Keratinocyte (primary cell): ENCODE measurements around the gene GRM5. TPM values are rescaled to one million over a fixed set of nuclear protein-coding genes. Genes with fewer than 3 reads are reported as not detected.

ENCODE experiments used
- DNase-seq: peaks from one replicate; pipeline ENCODE4 v3.0.0-alpha.2; 2011; ENCODE audit warnings: low read depth, missing footprints, low spot score
- FAIRE-seq: peaks from 2 replicates; lab custom pipeline; 2011; peaks lifted over from hg19 to GRCh38; lab: Jason Lieb, UNC
- H2AFZ ChIP-seq: 2 replicates; pipeline ENCODE4 v1.6.0; 2012; ENCODE audit warnings: low read length, control low read depth, inconsistent platforms; ENCODE audit not compliant: control insufficient read depth
- H3K27ac ChIP-seq: 2 replicates; pipeline ENCODE4 v1.5.1; 2011; ENCODE audit warnings: low read length; ENCODE audit not compliant: control insufficient read depth, insufficient read depth
- H3K27me3 ChIP-seq: 3 replicates; pipeline ENCODE4 v1.6.0; 2011; ENCODE audit warnings: low read length; ENCODE audit not compliant: control insufficient read depth, insufficient read depth; ENCODE audit errors: extremely low read depth
- H3K36me3 ChIP-seq, 2 experiments: 2 replicates in 1 of 2; 3 replicates in 1 of 2; pipeline ENCODE4 v1.5.1; 2011; ENCODE audit warnings: low read length in 2 of 2, mild to moderate bottlenecking in 1 of 2; ENCODE audit not compliant: control insufficient read depth in 2 of 2, insufficient read depth in 2 of 2; ENCODE audit errors: extremely low read depth in 1 of 2
- H3K4me1 ChIP-seq: 3 replicates; pipeline ENCODE4 v1.5.1; 2011; ENCODE audit warnings: low read length; ENCODE audit not compliant: control insufficient read depth, insufficient read depth; ENCODE audit errors: extremely low read depth
- H3K4me2 ChIP-seq: 3 replicates; pipeline ENCODE4 v1.6.0; 2011; ENCODE audit warnings: low read depth, low read length; ENCODE audit not compliant: control insufficient read depth, insufficient read depth; ENCODE audit errors: extremely low read depth
- H3K4me3 ChIP-seq, 3 experiments: fragments of 200-600 bp in 1 of 3; sonication (generic) in 1 of 3; 2 replicates in 2 of 3; 3 replicates in 1 of 3; pipeline ENCODE4 v1.5.1; 2011 to 2016; ENCODE audit warnings: low read length in 3 of 3, mild to moderate bottlenecking in 3 of 3, control low read depth in 2 of 3, inconsistent platforms in 1 of 3, low read depth in 1 of 3, mixed read lengths in 1 of 3, mixed run types in 1 of 3, moderate library complexity in 1 of 3; ENCODE audit not compliant: control insufficient read depth in 2 of 3, insufficient read depth in 2 of 3; ENCODE audit errors: extremely low read depth in 1 of 3
- H3K79me2 ChIP-seq: 2 replicates; pipeline ENCODE4 v1.6.0; 2012; ENCODE audit warnings: low read length; ENCODE audit not compliant: control insufficient read depth, insufficient read depth
- H3K9ac ChIP-seq: 3 replicates; pipeline ENCODE4 v1.6.0; 2011; ENCODE audit warnings: low read length; ENCODE audit not compliant: control insufficient read depth, insufficient read depth; ENCODE audit errors: extremely low read depth
- H3K9me1 ChIP-seq: 3 replicates; pipeline ENCODE4 v1.6.0; 2011; ENCODE audit warnings: low read length; ENCODE audit not compliant: control insufficient read depth, insufficient read depth; ENCODE audit errors: extremely low read depth
- H3K9me3 ChIP-seq: 2 replicates; pipeline ENCODE4 v1.5.1; 2012; ENCODE audit warnings: low read depth, low read length; ENCODE audit not compliant: control insufficient read depth
- H4K20me1 ChIP-seq: 3 replicates; pipeline ENCODE4 v1.6.0; 2011; ENCODE audit warnings: low read length; ENCODE audit not compliant: control insufficient read depth, insufficient read depth; ENCODE audit errors: extremely low read depth
- CTCF ChIP-seq, 3 experiments: IDR thresholded peaks in 1 of 3; conservative IDR thresholded peaks in 1 of 3; optimal IDR thresholded peaks in 1 of 3; 2 replicates in 2 of 3; 3 replicates in 1 of 3; pipeline versions ENCODE3 to v1.5.1; 2011; ENCODE audit warnings: low read length in 3 of 3, mild to moderate bottlenecking in 3 of 3, moderate library complexity in 2 of 3, control low read depth in 1 of 3, inconsistent platforms in 1 of 3; ENCODE audit not compliant: insufficient read depth in 2 of 3; ENCODE audit errors: extremely low read depth in 1 of 3
- EZH2 ChIP-seq: IDR thresholded peaks from one replicate; pipeline ENCODE4 v1.6.1; 2012; ENCODE audit warnings: inconsistent platforms, mild to moderate bottlenecking, low read length, moderate library complexity
- dilution Hi-C: fragments of 300-500 bp; cut with MboI; formaldehyde crosslinking; loops from one replicate; pipeline ENCODE4 v1.7.0; 2020; ENCODE audit warnings: low sequenced_read_pairs; ENCODE audit not compliant: extremely low pct_ligation_motif_present
- polyA plus RNA-seq, 5 experiments: library from polyadenylated mRNA; depleted of rRNA in 3 of 5; stranded (reverse) in 3 of 5; stranded (forward) in 1 of 5; unstranded in 1 of 5; fragments of >200 nt; gene quantifications; 1 replicate in 1 of 5; 2 replicates in 3 of 5; 3 replicates in 1 of 5; pipeline versions ENCODE4 v1.2.1 to v1.2.3, GENCODE V29; 2011 to 2012; ENCODE audit warnings: missing spikeins in 2 of 5, low read depth in 1 of 5, low replicate concordance in 1 of 5

GRM5 gene
- polyA plus RNA-seq, 1 donor (not counting 4 experiments of a cell fraction or from before 2014, with no cell fraction given) = not detected

- Histone ChIP-seq H3K27ac (no peak overlapping the region), H3K36me3 (no peaks in the 10 kb centered on the region), H3K27me3 (no peaks in the 10 kb centered on the region), H4K20me1 (no peaks in the 10 kb centered on the region), H3K4me3 (no peak overlapping the region), H3K4me1 (no peaks in the 10 kb centered on the region), H3K79me2 (no peaks in the 10 kb centered on the region), H3K9me3 (no peaks in the 10 kb centered on the region), H2AFZ (no peak overlapping the region), H3K9me1 (no peaks in the 10 kb centered on the region), H3K4me2 (no peak overlapping the region), H3K9ac (no peak overlapping the region)
- FAIRE-seq (no peak), DNase-seq (no peak)
- TF ChIP-seq CTCF (optimal IDR thresholded peaks at IDR 0.05 in 1 of 3, IDR thresholded peaks at IDR 0.05 in 1 of 3, conservative IDR thresholded peaks at IDR 0.05 in 1 of 3; ENCODE audit: extremely low read depth in 1 of 3, insufficient read depth in 2 of 3, low read length in 3 of 3) = no peak
- dilution Hi-C loops = no loop called here
Observed at GRCh38 chr11:88744140-88744539, 321.6 kb downstream of the GRM5 start.

- Histone ChIP-seq H3K4me2 (no peak overlapping the region), H3K9me1 (no peaks in the 10 kb centered on the region), H3K4me1 (no peaks in the 10 kb centered on the region), H3K27ac (no peak overlapping the region), H3K9me3 (no peaks in the 10 kb centered on the region), H3K79me2 (no peaks in the 10 kb centered on the region), H3K9ac (no peak overlapping the region), H3K4me3 (no peak overlapping the region), H3K27me3 (no peaks in the 10 kb centered on the region), H4K20me1 (no peaks in the 10 kb centered on the region), H2AFZ (no peak overlapping the region), H3K36me3 (no peaks in the 10 kb centered on the region)
- dilution Hi-C loops = no loop called here
- FAIRE-seq = no peak
- DNase-seq = no peak
- TF ChIP-seq CTCF (optimal IDR thresholded peaks at IDR 0.05 in 1 of 3, IDR thresholded peaks at IDR 0.05 in 1 of 3, conservative IDR thresholded peaks at IDR 0.05 in 1 of 3; ENCODE audit: extremely low read depth in 1 of 3, insufficient read depth in 2 of 3, low read length in 3 of 3) (no peak), EZH2 (no peak)
Observed at GRCh38 chr11:88739524-88739923, 326.3 kb downstream of the GRM5 start.
